ENCODE measurements around the gene STRADB.

DNA sequence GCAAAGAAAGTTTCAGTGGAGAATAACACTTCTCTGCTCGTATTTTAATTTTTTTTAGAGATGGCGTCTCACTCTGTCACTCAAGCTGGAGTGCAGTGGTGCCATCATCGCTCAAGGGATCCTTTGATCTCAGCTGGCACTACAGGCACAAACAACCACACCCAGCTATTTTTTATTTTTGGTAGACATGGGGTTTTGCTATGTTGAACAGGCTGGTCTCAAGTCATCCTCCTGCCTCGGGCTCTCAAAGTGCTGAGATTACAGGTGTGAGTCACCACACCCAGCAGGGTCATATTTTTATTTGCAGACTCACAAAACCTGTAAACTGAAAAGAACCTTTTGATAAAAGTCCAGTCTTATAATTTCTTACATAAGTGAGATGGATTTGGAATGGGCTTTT lies 2.8 kb upstream of the STRADB start:
- TF ChIP-seq CTCF (IDR thresholded peaks at IDR 0.05) = no peak
- no peak for TF ChIP-seq POLR2AphosphoS5 (IDR thresholded peaks at IDR 0.05)

All from gastroesophageal sphincter (tissue), 3 donors.